ENCODE measurements around the gene FGD5.

The FGD5 gene

DNA sequence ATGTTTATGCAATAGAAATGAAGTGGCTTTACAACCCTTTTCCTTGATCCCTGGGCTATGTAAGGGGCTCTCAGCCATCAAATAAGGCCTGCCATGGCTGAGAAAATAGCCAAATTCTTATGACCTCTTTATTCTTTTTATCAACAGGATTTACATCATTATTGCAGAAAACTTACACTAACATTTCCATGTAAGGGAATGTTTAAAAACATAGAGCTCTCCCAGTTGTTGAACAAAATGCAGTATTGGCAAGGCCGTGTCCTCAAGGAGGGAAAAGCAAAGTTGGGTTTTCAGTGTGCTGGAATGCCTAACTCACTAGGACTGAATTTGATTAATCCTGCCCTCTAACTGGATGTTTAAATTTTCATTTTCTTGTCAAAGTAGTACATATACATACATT lies 150.9 kb downstream of the FGD5 start:
- in situ Hi-C loops (cut with MboI; ENCODE audit: low pct_unique_long_range_greater_than_20kb, low sequenced_read_pairs, unreplicated experiment), result no loop called here
- DNase-seq (ENCODE audit: low spot score), result no peak
- TF ChIP-seq, protein P1, sequence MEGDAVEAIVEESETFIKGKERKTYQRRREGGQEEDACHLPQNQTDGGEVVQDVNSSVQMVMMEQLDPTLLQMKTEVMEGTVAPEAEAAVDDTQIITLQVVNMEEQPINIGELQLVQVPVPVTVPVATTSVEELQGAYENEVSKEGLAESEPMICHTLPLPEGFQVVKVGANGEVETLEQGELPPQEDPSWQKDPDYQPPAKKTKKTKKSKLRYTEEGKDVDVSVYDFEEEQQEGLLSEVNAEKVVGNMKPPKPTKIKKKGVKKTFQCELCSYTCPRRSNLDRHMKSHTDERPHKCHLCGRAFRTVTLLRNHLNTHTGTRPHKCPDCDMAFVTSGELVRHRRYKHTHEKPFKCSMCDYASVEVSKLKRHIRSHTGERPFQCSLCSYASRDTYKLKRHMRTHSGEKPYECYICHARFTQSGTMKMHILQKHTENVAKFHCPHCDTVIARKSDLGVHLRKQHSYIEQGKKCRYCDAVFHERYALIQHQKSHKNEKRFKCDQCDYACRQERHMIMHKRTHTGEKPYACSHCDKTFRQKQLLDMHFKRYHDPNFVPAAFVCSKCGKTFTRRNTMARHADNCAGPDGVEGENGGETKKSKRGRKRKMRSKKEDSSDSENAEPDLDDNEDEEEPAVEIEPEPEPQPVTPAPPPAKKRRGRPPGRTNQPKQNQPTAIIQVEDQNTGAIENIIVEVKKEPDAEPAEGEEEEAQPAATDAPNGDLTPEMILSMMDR (IDR thresholded peaks at IDR 0.05; ENCODE audit: extremely low read depth, insufficient read depth, missing control alignments), result no peak

GRCh38 chr3:14976317-14976716 lies 157.6 kb downstream of the FGD5 start:
- in situ Hi-C loops (cut with MboI; ENCODE audit: low pct_unique_long_range_greater_than_20kb, low sequenced_read_pairs, unreplicated experiment), result no loop called here
- TF ChIP-seq, protein P1 (IDR thresholded peaks at IDR 0.05; ENCODE audit: extremely low read depth, insufficient read depth, missing control alignments), result no peak
- no peak for DNase-seq (ENCODE audit: low spot score)

- in situ Hi-C loops (cut with MboI; ENCODE audit: low pct_unique_long_range_greater_than_20kb, low sequenced_read_pairs, unreplicated experiment), result no loop called here
- DNase-seq (ENCODE audit: low spot score), result peak; percentile 9
- TF ChIP-seq, protein P1 (IDR thresholded peaks at IDR 0.05; ENCODE audit: extremely low read depth, insufficient read depth, missing control alignments), result no peak
Observed at GRCh38 chr3:14980689-14981088, 161.9 kb downstream of the FGD5 start.

Data from GM13977 (cell line).